OCI-LY7 (cell line): Measurements from ENCODE around the gene SAFB2.

ENCODE experiments used
- CTCF ChIP-seq: fragments of 200-600 bp; sonication (generic); conservative IDR thresholded peaks from 2 replicates; pipeline ENCODE4 v1.5.1; 2014; ENCODE audit warnings: mild to moderate bottlenecking, antibody characterized with exemption, low read length, moderate library complexity, mixed read lengths
- EZH2phosphoT487 ChIP-seq: fragments of 200-600 bp; sonication (generic); IDR thresholded peaks from 2 replicates; pipeline ENCODE4 v1.6.1; 2018; ENCODE audit warnings: low read depth, borderline replicate concordance, mild to moderate bottlenecking, mixed run types, antibody characterized with exemption, low read length, moderate library complexity, mixed read lengths

GRCh38 chr19:5595745-5596144 is 26.8 kb downstream of the SAFB2 start:
- TF ChIP-seq CTCF (no peak), EZH2phosphoT487 (no peak)
